IMR-90 (cell line): ENCODE data around the gene EVPL.

Experiments used
- CEBPB ChIP-seq: IDR thresholded peaks from 2 replicates; pipeline ENCODE4 v1.6.1; 2012; ENCODE audit warnings: low read depth, low read length, improper control_type of control experiment
- CHD1 ChIP-seq: IDR thresholded peaks from 2 replicates; pipeline ENCODE4 v1.6.1; 2012; ENCODE audit warnings: low read depth, low read length, improper control_type of control experiment
- CTCF ChIP-seq: conservative IDR thresholded peaks from 2 replicates; pipeline ENCODE4 v1.5.1; 2012; ENCODE audit warnings: mild to moderate bottlenecking, low read depth, low read length, improper control_type of control experiment
- POLR2A ChIP-seq: IDR thresholded peaks from 2 replicates; pipeline ENCODE4 v1.6.1; 2012; ENCODE audit warnings: mild to moderate bottlenecking, low read depth, low read length
- USF2 ChIP-seq: fragments of 150-350 bp; IDR thresholded peaks from 2 replicates; pipeline ENCODE4 v1.6.1; 2017; ENCODE audit warnings: mild to moderate bottlenecking, antibody characterized with exemption, low read length, low read depth

- TF ChIP-seq CTCF (no peak), CHD1 (no peak), CEBPB (no peak), POLR2A (no peak), USF2 (no peak)
Observed at GRCh38 chr17:75985986-75986385, 41.1 kb downstream of the EVPL start.
